Tibial nerve (tissue), 4 donors: ENCODE results near the gene MIA2.

Experiments used
- CTCF ChIP-seq, 5 experiments: fragments of 200-600 bp in 3 of 5; fragments of 450-650 bp in 2 of 5; sonication (generic) in 3 of 5; IDR thresholded peaks; one replicate each; pipeline ENCODE4 v1.5.1; 2016 to 2019; ENCODE audit warnings: antibody characterized with exemption in 5 of 5, mild to moderate bottlenecking in 3 of 5, moderate library complexity in 2 of 5
- EP300 ChIP-seq, 2 donors: sonication (generic); formaldehyde crosslinking; IDR thresholded peaks; one replicate each; pipeline ENCODE4 v1.6.1; 2017; ENCODE audit warnings: antibody characterized with exemption in 2 of 2, mild to moderate bottlenecking in 1 of 2
- POLR2A ChIP-seq, 2 donors: fragments of 450-650 bp; IDR thresholded peaks; one replicate each; pipeline ENCODE4 v1.6.1; 2017; ENCODE audit warnings: antibody characterized with exemption in 2 of 2, mild to moderate bottlenecking in 2 of 2, moderate library complexity in 2 of 2

- TF ChIP-seq CTCF (IDR thresholded peaks at IDR 0.05): no peak
- no peak for TF ChIP-seq POLR2A (IDR thresholded peaks at IDR 0.05)
- no peak for TF ChIP-seq EP300 (IDR thresholded peaks at IDR 0.05)
These were observed 46.7 kb upstream of the MIA2 start for GRCh38 chr14:39186941-39187525.
